Large intestine (tissue), 3 donors: ENCODE data around the gene GPNMB. TPM values are rescaled to one million over a fixed set of nuclear protein-coding genes. Genes with fewer than 3 reads are reported as not detected.
A peak's percentile ranks its signal among the peaks of the same experiment; 100 is the strongest.
"Not testable (repeated sequence)": the region's sequence is repeated elsewhere in the genome, so short reads cannot be mapped to it uniquely, and the experiment has no call there.

Source experiments
- DNase-seq, 2 donors: peaks; one replicate each; pipeline versions ENCODE4 v3.0.0 to v3.0.0-alpha.2; 2013
- H3K27ac ChIP-seq: one replicate; pipeline ENCODE4 v1.5.1; 2013; ENCODE audit warnings: low read length
- H3K27me3 ChIP-seq: 2 replicates; pipeline ENCODE4 v1.6.1; 2013; ENCODE audit warnings: low read length; ENCODE audit not compliant: control insufficient read depth, insufficient read depth
- H3K36me3 ChIP-seq: 2 replicates; pipeline ENCODE4 v1.6.1; 2013; ENCODE audit warnings: low read length; ENCODE audit not compliant: control insufficient read depth, insufficient read depth
- H3K4me1 ChIP-seq: one replicate; pipeline ENCODE4 v1.6.1; 2013; ENCODE audit warnings: low read length; ENCODE audit not compliant: control insufficient read depth, insufficient read depth
- H3K4me3 ChIP-seq: one replicate; pipeline ENCODE4 v1.5.1; 2013; ENCODE audit warnings: low read length
- H3K9me3 ChIP-seq: one replicate; pipeline ENCODE4 v1.6.1; 2013; ENCODE audit warnings: mild to moderate bottlenecking, low read depth, low read length, moderate library complexity; ENCODE audit not compliant: control insufficient read depth
- WGBS: methylation state at CpG from one replicate; pipeline ENCODE4 v1.1.5; 2013; ENCODE audit warnings: low lambda C conversion rate; ENCODE audit not compliant: insufficient coverage; 5-methylcytosine and 5-hydroxymethylcytosine counted together
- polyA plus RNA-seq: library from polyadenylated mRNA; unstranded; fragments of 120-200 nt; gene quantifications from one replicate; pipeline ENCODE4 v1.2.1, GENCODE V29; 2013

Gene GPNMB
- polyA plus RNA-seq, 1 donor: 6.0 TPM

DNA sequence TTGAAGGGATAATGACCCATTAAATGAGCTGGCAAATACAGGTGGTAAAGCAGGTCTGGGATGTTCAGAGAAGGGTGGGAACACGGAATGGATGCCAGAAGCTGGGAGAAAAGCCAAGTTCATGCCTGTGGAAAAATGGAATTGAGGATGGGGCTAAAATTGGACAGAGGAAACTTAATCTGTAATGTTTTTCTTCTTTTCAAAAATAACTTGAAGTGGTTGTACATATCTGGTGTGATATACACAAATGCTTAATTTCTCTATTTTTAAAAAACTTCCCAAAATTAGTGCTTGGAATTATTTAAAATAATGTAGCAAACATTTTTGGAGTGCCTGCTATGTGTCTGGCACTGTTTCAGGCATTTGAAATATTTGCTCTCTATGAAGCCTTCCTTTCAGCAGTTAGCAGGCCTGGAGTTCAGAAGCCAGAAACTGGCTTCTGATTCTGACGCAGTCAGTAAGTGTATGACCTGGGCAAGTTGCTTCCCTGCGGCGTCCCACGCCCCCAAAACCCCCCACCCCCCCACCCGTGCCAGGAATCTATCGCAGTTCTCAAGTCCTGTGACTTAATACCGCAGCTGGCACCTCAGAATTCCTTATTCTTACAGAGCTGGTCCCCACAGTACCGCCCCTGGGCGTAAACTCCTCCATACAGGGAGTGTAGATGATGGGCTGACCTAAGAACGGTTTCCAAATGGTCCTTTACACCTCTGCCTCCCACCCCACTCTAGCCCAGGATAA lies 51.7 kb downstream of the GPNMB start:
- no peaks in the 10 kb centered on the region for H3K9me3 ChIP-seq
- DNase-seq: no peak
- WGBS: 83% methylated on average over 1 of the region's 11 CpGs
- H3K4me1 ChIP-seq: peaks cover 13% of the 10 kb centered on the region
- no peak overlapping the region for H3K4me3 ChIP-seq
- peaks cover 8% of the 10 kb centered on the region for H3K36me3 ChIP-seq
- H3K27ac ChIP-seq: peak overlapping the region; percentile 20
- H3K27me3 ChIP-seq: no peaks in the 10 kb centered on the region

DNA sequence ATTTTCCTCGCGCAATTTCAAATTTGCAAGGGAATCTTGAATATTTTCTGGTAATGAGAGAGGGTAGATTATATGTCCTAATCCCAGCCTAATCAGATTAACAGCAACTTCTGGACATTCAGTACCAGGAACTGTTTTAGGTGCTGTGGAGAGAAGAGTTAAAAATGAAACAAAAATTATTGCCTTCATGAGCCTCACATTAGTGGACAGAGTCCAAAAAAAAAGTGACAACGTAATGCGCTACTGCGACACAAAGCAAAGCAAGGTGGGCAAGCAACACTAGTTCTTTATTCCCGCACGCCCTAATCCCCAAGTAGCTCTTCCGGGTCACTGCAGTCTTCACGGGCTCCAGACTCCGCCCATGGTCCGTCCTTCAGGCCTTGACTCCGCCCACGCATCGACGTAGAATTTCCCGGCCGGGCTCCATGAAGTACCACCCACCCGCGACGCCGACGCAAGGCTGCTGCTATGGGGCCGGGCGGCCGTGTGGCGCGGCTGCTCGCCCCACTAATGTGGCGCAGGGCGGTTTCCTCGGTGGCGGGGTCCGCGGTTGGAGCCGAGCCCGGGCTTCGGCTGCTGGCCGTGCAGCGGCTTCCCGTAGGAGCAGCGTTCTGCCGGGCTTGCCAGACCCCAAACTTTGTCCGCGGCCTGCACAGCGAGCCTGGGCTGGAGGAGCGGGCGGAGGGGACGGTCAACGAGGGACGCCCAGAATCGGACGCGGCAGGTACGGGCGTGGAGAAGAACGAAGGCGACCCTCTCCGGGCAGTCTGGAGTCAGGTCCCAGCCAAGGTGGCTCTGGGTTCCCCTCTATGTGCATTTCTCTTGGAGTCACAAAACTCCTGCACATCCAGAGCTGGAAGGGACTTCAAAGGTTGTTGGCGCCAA lies 52.6 kb downstream of the GPNMB start, which contains the start of gene MALSU1:
Gene MALSU1 (plus strand): TSS at position 455 of the 885 bp plus-strand sequence. CDS start 14 bp downstream, at position 469.
- DNase-seq: peak; percentile 98
- Histone ChIP-seq H3K9me3 (no peaks in the 10 kb centered on the region), H3K27me3 (no peaks in the 10 kb centered on the region), H3K4me3 (peak within 1 kb of the TSS; percentile 91), H3K36me3 (peaks cover 8% of the 10 kb centered on the region), H3K27ac (peak within 1 kb of the TSS; percentile 53), H3K4me1 (peaks cover 13% of the 10 kb centered on the region)
- 0% methylated on average over 2 of the region's 59 CpGs for WGBS

DNA sequence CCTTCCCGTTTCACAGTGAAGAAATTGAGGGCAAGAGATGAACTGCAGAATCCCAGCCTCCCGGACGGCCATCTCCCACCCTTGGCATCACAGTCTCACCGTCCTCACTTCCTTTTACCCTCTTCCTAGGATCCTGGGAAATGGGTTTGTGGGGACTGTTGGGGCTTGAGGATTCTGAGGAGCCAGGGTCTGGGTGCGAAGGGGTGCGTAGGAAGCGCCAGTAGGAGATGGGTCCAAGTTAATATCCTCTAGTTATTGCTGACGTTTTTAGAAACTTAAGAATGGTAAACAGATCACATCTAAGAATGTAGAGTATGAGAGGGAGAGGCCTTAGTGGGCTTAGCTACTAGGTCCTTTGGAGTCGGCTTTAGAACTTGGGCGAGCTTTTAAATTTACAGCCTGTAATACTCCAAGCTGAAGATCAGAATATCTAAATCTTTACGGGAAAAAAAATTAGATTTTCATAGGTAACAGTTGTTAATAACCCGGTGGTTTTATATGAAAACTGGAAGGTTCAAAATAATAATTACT lies 53.3 kb downstream of the GPNMB start:
- Histone ChIP-seq H3K36me3 (peaks cover 8% of the 10 kb centered on the region), H3K27ac (peak overlapping the region; percentile 53), H3K27me3 (no peaks in the 10 kb centered on the region), H3K4me3 (peak overlapping the region; percentile 91), H3K4me1 (peaks cover 12% of the 10 kb centered on the region), H3K9me3 (no peaks in the 10 kb centered on the region)
- no peak for DNase-seq
- 58% methylated on average over 2 of the region's 12 CpGs for WGBS

DNA sequence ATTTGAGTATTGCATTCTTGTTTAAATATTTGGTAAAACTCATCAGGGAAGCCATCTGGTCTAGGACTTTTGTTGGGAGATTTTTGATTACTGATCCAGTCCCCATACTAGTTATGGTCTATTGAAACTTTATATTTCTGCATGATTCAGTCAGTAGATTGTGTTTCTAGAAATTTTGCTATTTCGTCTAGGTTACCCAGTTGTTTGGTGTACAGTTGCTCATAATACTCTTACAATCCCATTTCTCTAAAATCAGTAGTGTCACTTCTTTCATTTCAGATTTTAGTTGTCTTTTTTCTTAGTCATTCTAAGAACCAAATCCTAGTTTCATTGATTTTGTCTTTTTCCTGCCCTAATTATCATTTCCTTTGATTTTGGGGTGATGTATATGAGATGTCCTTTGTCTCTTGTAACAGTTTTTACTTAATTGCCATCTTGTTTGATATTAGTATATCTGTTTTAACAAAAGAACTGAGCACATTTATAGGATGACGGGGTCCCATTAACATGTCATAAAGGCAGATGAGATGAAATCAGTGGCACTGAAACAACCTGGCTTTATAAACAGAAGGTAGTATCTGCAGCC lies 60.5 kb downstream of the GPNMB start:
- Histone ChIP-seq H3K4me3 (no peak overlapping the region), H3K9me3 (no peaks in the 10 kb centered on the region), H3K36me3 (peaks cover 40% of the 10 kb centered on the region), H3K27ac (no peak overlapping the region), H3K27me3 (no peaks in the 10 kb centered on the region), H3K4me1 (no peaks in the 10 kb centered on the region)
- WGBS: 100% methylated on average over 1 of the region's 2 CpGs
- DNase-seq: no peak

DNA sequence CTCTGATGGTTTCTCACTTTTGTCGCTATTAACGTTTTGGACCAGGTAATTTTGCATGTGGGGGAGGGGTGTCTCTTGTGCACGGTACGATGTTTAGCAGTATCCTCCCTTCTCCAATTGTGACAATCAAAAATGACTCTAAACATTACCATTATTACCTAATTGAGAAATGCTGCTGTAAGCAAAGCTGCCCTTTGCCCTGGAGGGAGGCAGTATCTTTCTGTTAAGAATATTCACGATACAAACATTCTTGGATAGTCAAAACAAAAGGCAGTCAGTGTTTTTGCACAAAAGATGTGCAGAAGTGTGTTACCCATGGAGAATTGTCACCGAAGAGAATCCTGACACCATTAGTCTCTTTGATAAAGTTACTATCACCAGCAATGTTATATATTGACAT lies 62.2 kb downstream of the GPNMB start:
- peaks cover 48% of the 10 kb centered on the region for H3K36me3 ChIP-seq
- no CpG with 5 or more reads among the region's 6 CpGs for WGBS
- H3K9me3 ChIP-seq: no peaks in the 10 kb centered on the region
- H3K27me3 ChIP-seq: no peaks in the 10 kb centered on the region
- no peaks in the 10 kb centered on the region for H3K4me1 ChIP-seq
- H3K27ac ChIP-seq: no peak overlapping the region
- peak in 1 of 2 donors; percentile 22 for DNase-seq
- no peak overlapping the region for H3K4me3 ChIP-seq

DNA sequence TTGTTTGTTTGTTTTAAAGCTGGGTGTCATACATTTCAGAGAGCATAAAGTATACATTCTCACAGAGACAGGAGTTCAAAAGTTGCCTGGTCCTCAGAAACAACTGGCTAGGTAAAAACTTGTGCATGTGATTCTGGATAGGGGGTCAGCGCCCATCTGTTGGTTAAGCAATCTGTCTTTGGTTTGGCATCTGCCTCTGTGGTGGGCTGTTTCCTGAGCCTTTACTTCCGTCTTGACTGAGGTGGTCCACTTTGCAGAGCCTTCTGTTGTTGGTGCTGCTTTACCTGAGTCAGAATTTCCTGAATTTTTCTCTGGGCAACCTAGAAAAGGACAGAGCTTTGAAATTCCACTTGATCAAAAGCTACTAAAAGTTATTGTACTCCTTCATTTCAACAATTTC lies 65.6 kb downstream of the GPNMB start:
- not testable (repeated sequence) for H3K4me1 ChIP-seq, H3K27ac ChIP-seq, H3K4me3 ChIP-seq, DNase-seq, H3K27me3 ChIP-seq, H3K9me3 ChIP-seq
- no CpG with 5 or more reads among the region's 2 CpGs for WGBS
- H3K36me3 ChIP-seq: peaks cover 73% of the 10 kb centered on the region

DNA sequence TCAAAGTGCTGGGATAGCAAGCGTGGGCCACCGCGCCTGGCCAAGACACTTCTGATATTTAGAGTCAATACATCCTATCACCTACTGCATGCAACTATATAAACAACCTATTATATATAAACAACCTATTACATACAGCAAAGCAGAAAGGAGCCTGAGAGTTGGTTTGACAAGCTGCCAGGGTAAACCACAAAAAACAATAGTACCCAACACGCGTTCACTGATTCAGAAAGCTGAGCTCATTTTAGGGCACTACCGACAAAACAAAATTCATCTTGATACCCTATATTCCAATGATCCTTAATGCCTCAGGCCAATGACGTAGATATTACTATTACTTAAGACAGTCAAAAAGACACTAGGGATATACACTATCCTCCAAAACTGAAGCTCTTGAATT lies 68.8 kb downstream of the GPNMB start:
- no peak overlapping the region for H3K4me3 ChIP-seq
- no peak overlapping the region for H3K27ac ChIP-seq
- WGBS: no CpG with 5 or more reads among the region's 7 CpGs
- DNase-seq: no peak
- peaks cover 70% of the 10 kb centered on the region for H3K36me3 ChIP-seq
- no peaks in the 10 kb centered on the region for H3K4me1 ChIP-seq
- no peaks in the 10 kb centered on the region for H3K27me3 ChIP-seq
- no peaks in the 10 kb centered on the region for H3K9me3 ChIP-seq

Other genes with a start within 250 kb of the GPNMB start
- gene HYCC1, start 232.6 kb upstream of the GPNMB start, polyA plus RNA-seq: 39.0 TPM
- 28.6 TPM for gene KLHL7, start 141.0 kb upstream of the GPNMB start, polyA plus RNA-seq
- gene NUP42, start 64.7 kb upstream of the GPNMB start, polyA plus RNA-seq: 57.9 TPM
- gene MALSU1, start 52.6 kb downstream of the GPNMB start, polyA plus RNA-seq: 40.0 TPM
- gene IGF2BP3, start 223.7 kb downstream of the GPNMB start, polyA plus RNA-seq: 61.6 TPM